ENCODE results near the gene TTLL10.

The TTLL10 gene

DNA sequence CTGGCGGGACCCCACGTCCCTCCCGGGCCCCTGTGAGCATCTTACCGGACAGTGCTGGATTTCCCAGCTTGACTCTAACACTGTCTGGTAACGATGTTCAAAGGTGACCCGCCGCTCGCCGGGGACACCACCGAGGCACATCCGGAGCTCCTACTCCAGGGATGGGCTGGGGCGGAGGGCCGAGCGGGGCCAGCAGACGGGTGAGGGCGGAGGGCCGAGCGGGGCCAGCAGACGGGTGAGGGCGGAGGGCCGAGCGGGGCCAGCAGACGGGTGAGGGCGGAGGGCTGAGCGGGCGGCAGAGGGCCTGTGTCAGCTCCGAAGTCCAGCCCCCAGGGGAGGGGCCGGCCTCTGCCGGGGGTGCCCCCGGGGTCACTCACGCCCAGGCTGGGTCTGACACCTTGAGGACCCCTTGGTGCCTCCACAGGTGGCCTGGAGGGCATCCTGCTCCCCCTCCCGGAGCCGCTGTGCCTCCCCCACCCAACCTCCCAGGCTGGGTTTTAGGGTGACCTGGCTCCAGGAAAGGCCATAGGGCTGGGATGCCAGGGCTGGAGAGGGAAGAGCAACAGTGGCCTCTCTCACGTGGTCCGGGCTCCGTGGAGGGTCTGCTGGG, 5.7 kb upstream of the TTLL10 start:
- peaks cover 20 to 55% of the 10 kb centered on the region in 2 donors for H3K27me3 ChIP-seq (ENCODE audit: control insufficient read depth in 1 of 2, insufficient read depth in 2 of 2, low read length in 2 of 2)
- no peak overlapping the region for H3K4me3 ChIP-seq (ENCODE audit: low read length in 2 of 2)
- H3K36me3 ChIP-seq (ENCODE audit: control insufficient read depth in 2 of 2, insufficient read depth in 2 of 2, low read length in 2 of 2) = no peaks in the 10 kb centered on the region
- H3K27ac ChIP-seq (ENCODE audit: low read length) = no peak overlapping the region
- no peaks in the 10 kb centered on the region for H3K9me3 ChIP-seq (ENCODE audit: control insufficient read depth in 2 of 2, low read length in 2 of 2)
- H3K9ac ChIP-seq (ENCODE audit: low read length in 2 of 2) = no peak overlapping the region
- no peaks in the 10 kb centered on the region for H3K4me1 ChIP-seq (ENCODE audit: control insufficient read depth, insufficient read depth, low read length)

DNA sequence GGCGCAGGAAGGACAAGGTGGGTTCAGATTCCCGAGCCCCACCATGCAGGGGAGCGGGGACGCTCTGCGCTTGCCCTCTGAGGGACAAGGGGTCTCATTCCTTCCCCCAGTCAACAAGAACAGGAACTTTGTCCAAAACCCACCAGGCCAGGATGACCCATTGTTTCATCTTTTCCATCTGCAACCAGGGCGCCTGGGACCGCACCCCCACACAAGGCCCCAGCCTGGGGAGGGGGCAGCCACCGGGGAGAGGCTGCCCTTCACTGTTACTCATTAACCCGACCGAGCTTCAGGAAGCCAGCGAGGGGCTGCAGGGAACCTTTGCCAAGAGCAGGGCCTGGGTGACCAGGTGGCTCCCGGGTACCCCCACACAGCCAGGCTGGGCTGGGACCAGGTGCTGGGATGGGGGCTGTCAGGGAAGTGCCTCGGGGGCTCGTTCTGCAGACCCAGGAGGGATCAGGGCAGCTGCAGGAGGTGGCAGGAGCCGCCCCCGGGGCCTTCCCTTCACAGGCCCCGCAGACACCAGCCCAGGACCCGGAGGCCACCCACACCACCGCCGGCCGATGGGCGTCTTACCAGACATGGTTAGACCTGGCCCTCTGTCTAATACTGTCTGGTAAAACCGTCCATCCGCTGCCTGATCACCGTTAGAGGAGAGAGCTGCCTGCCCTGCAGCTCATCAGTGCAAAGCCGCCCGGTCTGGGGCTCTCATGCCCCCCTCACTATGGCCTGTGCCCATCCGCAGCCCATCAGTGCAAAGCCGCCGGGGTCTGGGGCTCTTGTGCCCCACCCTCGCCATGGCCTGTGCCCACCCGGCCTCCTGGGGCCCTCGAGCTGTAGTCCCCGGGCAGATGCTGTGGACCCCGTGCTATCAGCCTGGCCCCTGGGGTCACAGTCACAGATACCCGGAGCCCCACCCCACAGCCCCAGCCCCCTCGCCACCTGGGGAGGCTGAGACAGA, 4.9 kb upstream of the TTLL10 start:
- H3K9ac ChIP-seq (ENCODE audit: low read length in 2 of 2) = no peak overlapping the region
- no peak overlapping the region for H3K4me3 ChIP-seq (ENCODE audit: low read length in 2 of 2)
- H3K9me3 ChIP-seq (ENCODE audit: control insufficient read depth in 2 of 2, low read length in 2 of 2) = no peaks in the 10 kb centered on the region
- H3K27me3 ChIP-seq (ENCODE audit: control insufficient read depth in 1 of 2, insufficient read depth in 2 of 2, low read length in 2 of 2) = peaks cover 26 to 57% of the 10 kb centered on the region in 2 donors
- peaks cover 3% of the 10 kb centered on the region for H3K4me1 ChIP-seq (ENCODE audit: control insufficient read depth, insufficient read depth, low read length)
- no peak overlapping the region for H3K27ac ChIP-seq (ENCODE audit: low read length)
- H3K36me3 ChIP-seq (ENCODE audit: control insufficient read depth in 2 of 2, insufficient read depth in 2 of 2, low read length in 2 of 2) = no peaks in the 10 kb centered on the region

DNA sequence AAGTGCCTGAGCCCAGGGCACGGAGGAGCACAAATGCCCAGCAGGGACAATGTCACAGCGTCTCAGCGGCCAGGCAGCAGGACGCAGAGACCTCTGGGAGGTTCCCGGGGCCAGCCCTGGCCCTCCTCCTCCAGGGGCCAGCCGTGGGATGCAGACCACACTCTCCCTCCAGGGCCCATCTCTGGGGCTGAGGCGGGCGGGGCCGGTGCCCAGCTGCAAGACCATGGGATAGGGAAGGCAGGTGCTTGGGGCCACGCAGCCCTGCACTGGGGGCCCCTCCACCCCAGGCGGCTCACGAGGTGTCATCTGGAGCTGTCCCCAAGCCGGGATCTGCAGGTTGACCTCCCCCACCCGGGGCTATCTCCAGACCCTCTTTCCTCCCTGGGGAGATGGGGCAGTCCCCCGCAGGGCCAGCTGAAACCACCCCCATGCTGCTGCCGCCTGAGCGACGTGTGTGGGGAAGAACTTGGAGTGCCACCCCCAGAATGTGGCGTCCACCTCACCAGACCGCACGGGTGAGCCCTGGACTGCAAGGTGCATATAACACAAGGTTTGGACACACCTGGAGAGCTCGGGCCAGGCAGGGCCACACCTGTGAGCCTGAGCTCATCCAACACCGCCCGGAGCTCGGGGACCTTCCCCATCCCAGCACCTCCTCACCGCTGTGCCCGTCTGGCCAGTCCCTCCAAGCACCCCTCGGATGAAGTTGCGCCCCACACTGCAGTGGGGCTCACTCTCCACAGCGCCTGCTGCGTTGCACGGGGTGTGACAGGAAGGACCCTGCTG, 4.1 kb upstream of the TTLL10 start:
- Histone ChIP-seq H3K9ac (ENCODE audit: low read length in 2 of 2) (no peak overlapping the region), H3K27me3 (ENCODE audit: control insufficient read depth in 1 of 2, insufficient read depth in 2 of 2, low read length in 2 of 2) (peaks cover 31 to 59% of the 10 kb centered on the region in 2 donors), H3K36me3 (ENCODE audit: control insufficient read depth in 2 of 2, insufficient read depth in 2 of 2, low read length in 2 of 2) (no peaks in the 10 kb centered on the region), H3K4me1 (ENCODE audit: control insufficient read depth, insufficient read depth, low read length) (peaks cover 3% of the 10 kb centered on the region), H3K9me3 (ENCODE audit: control insufficient read depth in 2 of 2, low read length in 2 of 2) (no peaks in the 10 kb centered on the region), H3K27ac (ENCODE audit: low read length) (no peak overlapping the region), H3K4me3 (ENCODE audit: low read length in 2 of 2) (no peak overlapping the region)

DNA sequence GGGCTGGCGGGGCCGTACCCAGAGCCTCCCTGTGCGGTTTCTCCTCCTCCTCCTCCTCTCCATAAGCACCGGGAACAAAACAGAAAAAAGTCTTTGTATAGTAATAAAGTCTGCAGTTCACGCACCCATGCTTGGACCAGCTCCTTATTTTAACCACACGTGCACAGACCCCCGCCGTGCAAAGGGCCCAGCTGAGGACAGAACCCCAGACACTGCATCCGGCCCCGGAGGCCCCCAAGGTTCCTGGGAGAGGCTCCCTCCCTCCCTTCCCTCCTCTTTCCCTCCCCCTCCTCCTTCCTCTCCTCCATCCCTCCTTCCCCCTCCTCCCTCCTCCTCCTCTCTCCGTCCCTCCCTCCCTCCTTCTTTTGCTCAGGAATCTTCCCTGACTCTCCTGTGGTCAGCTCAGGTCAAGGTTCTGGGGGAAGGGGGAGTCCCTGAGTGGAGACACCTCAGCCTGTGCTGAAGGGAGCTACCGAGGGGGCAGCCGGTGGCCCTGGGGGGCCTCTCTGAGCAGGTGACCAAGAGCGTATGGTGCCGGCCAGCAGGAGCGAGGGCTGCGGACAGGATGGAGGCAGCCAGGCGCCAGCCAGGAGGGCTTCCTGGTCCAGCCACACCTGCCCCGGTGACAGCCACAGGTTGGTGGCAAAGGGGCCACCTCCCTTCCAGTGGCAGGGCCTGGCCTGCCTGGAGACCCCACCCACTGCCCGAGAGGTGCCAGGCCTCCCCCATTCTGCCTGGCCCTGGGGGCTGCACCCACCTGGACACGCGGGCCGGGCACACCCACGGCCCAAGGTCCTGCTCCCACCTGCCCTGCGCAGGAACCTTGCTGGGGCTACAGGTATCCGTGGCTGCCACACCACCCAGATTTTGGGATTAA, 3.2 kb upstream of the TTLL10 start:
- H3K4me3 ChIP-seq (ENCODE audit: low read length in 2 of 2) = no peak overlapping the region
- no peaks in the 10 kb centered on the region for H3K36me3 ChIP-seq (ENCODE audit: control insufficient read depth in 2 of 2, insufficient read depth in 2 of 2, low read length in 2 of 2)
- no peaks in the 10 kb centered on the region for H3K9me3 ChIP-seq (ENCODE audit: control insufficient read depth in 2 of 2, low read length in 2 of 2)
- H3K4me1 ChIP-seq (ENCODE audit: control insufficient read depth, insufficient read depth, low read length) = peaks cover 3% of the 10 kb centered on the region
- no peak overlapping the region for H3K27ac ChIP-seq (ENCODE audit: low read length)
- H3K27me3 ChIP-seq (ENCODE audit: control insufficient read depth in 1 of 2, insufficient read depth in 2 of 2, low read length in 2 of 2) = peaks cover 27 to 54% of the 10 kb centered on the region in 2 donors
- no peak overlapping the region for H3K9ac ChIP-seq (ENCODE audit: low read length in 2 of 2)

DNA sequence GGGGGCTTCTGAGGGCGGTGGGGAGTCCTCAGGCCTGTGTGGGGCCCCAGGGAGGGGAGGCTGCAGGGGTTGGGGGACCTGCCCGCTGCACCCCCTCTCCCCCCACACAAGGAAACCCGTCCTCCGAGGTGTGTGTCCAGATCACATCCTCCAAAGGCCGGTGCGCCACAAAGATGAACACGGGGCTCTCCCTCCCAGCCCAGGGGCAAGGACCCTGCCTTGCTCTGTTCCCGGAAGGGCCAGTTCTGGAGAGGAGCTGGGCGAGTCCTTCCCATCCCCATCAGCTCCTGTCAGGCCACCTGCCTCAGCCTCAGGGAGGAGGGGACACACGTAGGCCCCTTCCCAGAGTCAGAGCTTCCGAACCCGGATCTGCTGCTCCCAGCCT, 2.5 kb upstream of the TTLL10 start:
- Histone ChIP-seq H3K4me3 (ENCODE audit: low read length in 2 of 2) (no peak overlapping the region), H3K4me1 (ENCODE audit: control insufficient read depth, insufficient read depth, low read length) (peaks cover 3% of the 10 kb centered on the region), H3K27ac (ENCODE audit: low read length) (no peak overlapping the region), H3K36me3 (ENCODE audit: control insufficient read depth in 2 of 2, insufficient read depth in 2 of 2, low read length in 2 of 2) (no peaks in the 10 kb centered on the region), H3K27me3 (ENCODE audit: control insufficient read depth in 1 of 2, insufficient read depth in 2 of 2, low read length in 2 of 2) (peaks cover 27 to 51% of the 10 kb centered on the region in 2 donors), H3K9ac (ENCODE audit: low read length in 2 of 2) (no peak overlapping the region), H3K9me3 (ENCODE audit: control insufficient read depth in 2 of 2, low read length in 2 of 2) (no peaks in the 10 kb centered on the region)

DNA sequence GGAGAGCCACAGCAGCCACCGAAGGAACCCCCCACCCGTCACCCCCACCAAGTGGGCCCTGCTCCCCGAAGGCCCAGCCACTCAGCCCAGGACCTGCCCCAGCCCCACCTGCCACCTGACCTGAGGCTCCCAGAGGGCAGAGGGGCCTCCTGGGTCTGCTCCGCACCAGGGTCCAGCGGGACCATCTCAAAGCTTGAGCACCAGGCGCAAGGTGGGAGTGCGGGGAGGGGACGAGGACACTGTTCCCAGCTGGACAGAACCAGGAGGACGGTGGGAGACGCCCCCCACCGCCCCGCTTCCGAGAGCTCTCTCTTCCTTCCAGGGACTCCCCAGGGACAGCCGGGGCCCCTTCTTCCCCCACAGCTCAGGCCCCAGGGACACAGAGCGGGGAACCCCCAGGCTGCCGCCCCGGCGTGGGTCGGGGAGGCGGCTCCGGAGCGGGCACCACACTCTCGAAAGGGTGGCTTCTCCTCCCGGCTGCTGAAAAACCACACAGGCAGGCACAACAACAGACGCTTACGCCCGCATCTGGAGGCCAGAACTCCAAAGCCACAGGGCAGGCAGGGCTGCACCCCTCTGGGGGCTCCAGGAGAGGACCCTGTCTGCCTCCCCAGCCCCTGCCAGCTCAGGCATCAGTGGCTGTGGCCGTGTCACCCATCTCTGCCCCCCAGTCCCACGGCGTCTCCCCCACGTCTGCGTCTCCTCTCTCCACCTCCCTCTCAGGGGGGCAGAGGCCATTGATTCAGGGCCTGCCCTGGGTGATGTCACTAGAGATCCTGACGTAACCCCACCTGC, 1.9 kb upstream of the TTLL10 start:
- H3K36me3 ChIP-seq (ENCODE audit: control insufficient read depth in 2 of 2, insufficient read depth in 2 of 2, low read length in 2 of 2) = no peaks in the 10 kb centered on the region
- no peaks in the 10 kb centered on the region for H3K9me3 ChIP-seq (ENCODE audit: control insufficient read depth in 2 of 2, low read length in 2 of 2)
- peaks cover 27 to 57% of the 10 kb centered on the region in 2 donors for H3K27me3 ChIP-seq (ENCODE audit: control insufficient read depth in 1 of 2, insufficient read depth in 2 of 2, low read length in 2 of 2)
- H3K4me3 ChIP-seq (ENCODE audit: low read length in 2 of 2) = no peak overlapping the region
- H3K9ac ChIP-seq (ENCODE audit: low read length in 2 of 2) = no peak overlapping the region
- no peak overlapping the region for H3K27ac ChIP-seq (ENCODE audit: low read length)
- H3K4me1 ChIP-seq (ENCODE audit: control insufficient read depth, insufficient read depth, low read length) = peaks cover 3% of the 10 kb centered on the region

DNA sequence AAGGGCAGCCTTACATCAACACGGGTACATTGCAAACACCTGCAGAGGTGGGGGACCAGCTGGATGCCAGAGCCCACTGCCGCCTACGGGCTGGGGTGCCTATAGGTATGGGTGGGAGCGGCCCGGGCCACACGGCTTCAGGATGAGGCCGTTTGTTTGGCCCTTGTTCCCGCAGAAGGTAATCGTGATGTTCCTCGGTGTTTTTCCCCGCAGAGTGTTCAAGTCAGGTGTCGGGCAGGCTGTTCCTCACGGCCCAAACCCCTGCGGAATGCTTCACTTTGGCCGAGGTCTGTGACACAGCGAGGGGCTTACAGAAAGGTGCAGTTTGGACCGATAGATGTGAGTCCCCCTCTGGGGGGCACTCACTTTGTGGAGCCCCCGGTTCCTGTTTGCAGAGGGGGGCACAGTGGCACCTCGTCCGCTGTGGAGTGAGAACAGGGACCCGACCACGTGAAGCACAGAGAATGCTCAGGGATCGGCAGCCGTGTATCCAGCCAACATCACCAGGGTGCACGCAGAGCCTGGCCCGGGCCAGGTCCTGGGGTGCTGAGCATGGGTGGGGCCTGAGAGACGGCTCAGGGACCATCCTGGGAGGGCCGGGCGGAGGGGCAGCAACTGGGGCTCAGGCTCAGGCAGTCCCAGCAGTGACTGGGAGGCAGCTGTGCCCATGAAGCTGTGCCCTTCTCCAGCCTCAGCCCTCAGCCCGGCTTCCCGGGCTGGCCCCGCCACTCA, 453 bp upstream of the TTLL10 start:
- Histone ChIP-seq H3K9ac (ENCODE audit: low read length in 2 of 2) (no peak overlapping the region), H3K27me3 (ENCODE audit: control insufficient read depth in 1 of 2, insufficient read depth in 2 of 2, low read length in 2 of 2) (peaks cover 33 to 55% of the 10 kb centered on the region in 2 donors), H3K4me1 (ENCODE audit: control insufficient read depth, insufficient read depth, low read length) (peaks cover 3% of the 10 kb centered on the region), H3K4me3 (ENCODE audit: low read length in 2 of 2) (no peak overlapping the region), H3K36me3 (ENCODE audit: control insufficient read depth in 2 of 2, insufficient read depth in 2 of 2, low read length in 2 of 2) (no peaks in the 10 kb centered on the region), H3K27ac (ENCODE audit: low read length) (no peak overlapping the region), H3K9me3 (ENCODE audit: control insufficient read depth in 2 of 2, low read length in 2 of 2) (no peaks in the 10 kb centered on the region)

DNA sequence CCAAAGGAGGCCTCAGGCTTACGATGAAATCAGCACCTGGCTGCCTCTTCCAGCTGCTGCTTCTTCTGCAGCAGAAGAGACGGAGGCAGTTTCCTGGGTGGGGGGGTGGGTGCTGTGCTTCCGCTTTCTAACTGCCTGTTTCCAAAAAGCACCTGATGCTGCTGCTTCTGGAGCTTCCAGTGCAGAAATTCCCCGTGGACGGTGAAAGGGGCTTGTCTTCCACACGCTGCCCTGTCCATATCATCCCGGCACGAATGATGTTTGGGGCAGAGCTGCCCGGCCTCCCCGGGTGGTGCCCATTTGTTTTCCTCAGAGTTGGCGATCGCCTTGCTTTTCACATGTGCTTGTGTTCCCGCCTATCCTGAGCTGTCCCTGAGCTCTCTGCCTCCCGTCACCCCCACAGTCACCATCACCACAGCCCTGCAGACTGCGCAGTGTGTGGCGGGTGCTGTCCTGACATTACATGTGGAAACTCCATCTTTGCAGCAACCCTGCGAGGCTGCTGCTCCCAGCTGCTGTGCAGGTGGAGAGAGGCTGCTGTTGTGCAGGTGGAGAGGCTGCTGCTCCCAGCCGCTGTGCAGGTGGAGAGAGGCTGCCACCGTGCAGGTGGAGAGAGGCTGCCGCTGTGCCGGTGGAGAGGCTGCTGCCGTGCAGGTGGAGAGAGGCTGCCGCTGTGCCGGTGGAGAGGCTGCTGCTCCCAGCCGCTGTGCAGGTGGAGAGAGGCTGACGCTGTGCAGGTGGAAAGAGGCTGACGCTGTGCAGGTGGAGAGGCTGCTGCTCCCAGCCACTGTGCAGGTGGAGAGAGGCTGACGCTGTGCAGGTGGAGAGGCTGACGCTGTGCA, 1.8 kb downstream of the TTLL10 start:
- H3K27ac ChIP-seq (ENCODE audit: low read length) = no peak overlapping the region
- H3K9ac ChIP-seq (ENCODE audit: low read length in 2 of 2) = no peak overlapping the region
- H3K36me3 ChIP-seq (ENCODE audit: control insufficient read depth in 2 of 2, insufficient read depth in 2 of 2, low read length in 2 of 2) = no peaks in the 10 kb centered on the region
- H3K27me3 ChIP-seq (ENCODE audit: control insufficient read depth in 1 of 2, insufficient read depth in 2 of 2, low read length in 2 of 2) = peaks cover 31 to 45% of the 10 kb centered on the region in 2 donors
- no peaks in the 10 kb centered on the region for H3K9me3 ChIP-seq (ENCODE audit: control insufficient read depth in 2 of 2, low read length in 2 of 2)
- peaks cover 3% of the 10 kb centered on the region for H3K4me1 ChIP-seq (ENCODE audit: control insufficient read depth, insufficient read depth, low read length)
- no peak overlapping the region for H3K4me3 ChIP-seq (ENCODE audit: low read length in 2 of 2)

Data from stomach smooth muscle (tissue), 2 donors.